ENCODE results near the gene OS9.

OS9 gene

GRCh38 chr12:57754411-57755193 is 60.7 kb downstream of the OS9 start, which contains the start of gene MARCHF9:
MARCHF9 (plus strand) TSS chr12:57755103; CDS start chr12:57755529, 426 bp downstream.
- FAIRE-seq: no peak

GRCh38 chr12:57755194-57755453 is 61.2 kb downstream of the OS9 start:
- FAIRE-seq: no peak

GRCh38 chr12:57755454-57756372 is 61.8 kb downstream of the OS9 start:
- FAIRE-seq: no peak

- no peak for FAIRE-seq
Measured at GRCh38 chr12:57756406-57757341, 62.7 kb downstream of the OS9 start.

- FAIRE-seq: no peak
Measured at GRCh38 chr12:57757771-57758170, 63.8 kb downstream of the OS9 start.

- FAIRE-seq: no peak
Measured at GRCh38 chr12:57758552-57759359, 64.8 kb downstream of the OS9 start.

GRCh38 chr12:57759360-57759980 is 65.5 kb downstream of the OS9 start:
- FAIRE-seq: no peak

GRCh38 chr12:57760347-57760982 is 66.5 kb downstream of the OS9 start:
- FAIRE-seq: no peak

- no peak for FAIRE-seq
Measured at GRCh38 chr12:57761391-57761998, 67.6 kb downstream of the OS9 start.

- no peak for FAIRE-seq
Measured at GRCh38 chr12:57762463-57762862, 68.5 kb downstream of the OS9 start.

GRCh38 chr12:57763881-57764661 is 70.1 kb downstream of the OS9 start:
- no peak for FAIRE-seq

GRCh38 chr12:57764662-57765002 is 70.7 kb downstream of the OS9 start:
- FAIRE-seq: no peak

GRCh38 chr12:57765003-57765697 is 71.2 kb downstream of the OS9 start:
- no peak for FAIRE-seq

GRCh38 chr12:57765698-57766463 is 71.9 kb downstream of the OS9 start:
- no peak for FAIRE-seq

GRCh38 chr12:57766464-57767304 is 72.8 kb downstream of the OS9 start, which contains the start of gene CYP27B1:
CYP27B1 (minus strand) TSS chr12:57767078; CDS start chr12:57767041, 37 bp downstream.
- FAIRE-seq: no peak

- no peak for FAIRE-seq
Measured at GRCh38 chr12:57767305-57767698, 73.4 kb downstream of the OS9 start.

- no peak for FAIRE-seq
Measured at GRCh38 chr12:57767876-57768275, 73.9 kb downstream of the OS9 start.

Data from endometrium (tissue), 2 donors.